ENCODE measurements around the gene DBNDD2.
A peak's percentile ranks its signal among the peaks of the same experiment; 100 is the strongest.

DBNDD2 gene

GRCh38 chr20:45450097-45450818 lies 42.2 kb downstream of the DBNDD2 start:
- DNase-seq (ENCODE audit: low read depth) = peak; percentile 22

GRCh38 chr20:45452238-45452637 lies 44.1 kb downstream of the DBNDD2 start:
- DNase-seq (ENCODE audit: low read depth) = no peak

- no peak for DNase-seq (ENCODE audit: low read depth)
These were observed 44.9 kb downstream of the DBNDD2 start for GRCh38 chr20:45452772-45453691.

- DNase-seq (ENCODE audit: low read depth) = no peak
These were observed 48.5 kb downstream of the DBNDD2 start for GRCh38 chr20:45456632-45457031.

GRCh38 chr20:45459606-45460005 lies 51.5 kb downstream of the DBNDD2 start:
- no peak for DNase-seq (ENCODE audit: low read depth)

Data from CMK (cell line).